GM23338 (cell line): Measurements from ENCODE around the gene UCN3. TPM values are rescaled to one million over a fixed set of nuclear protein-coding genes. Genes with fewer than 3 reads are reported as not detected.

Experiments used
- ATAC-seq: fragments of 200-7000 bp; cut with Tn5 transposase; 3 replicates; pipeline ENCODE4 v1.9.1; 2020
- DNase-seq: peaks from one replicate; pipeline ENCODE4 v3.0.0-alpha.2; 2015; ENCODE audit warnings: low spot score
- H2AFZ ChIP-seq: fragments of 200-600 bp; sonication (generic); 2 replicates; pipeline ENCODE4 v1.8.0; 2016; ENCODE audit warnings: antibody characterized with exemption, mild to moderate bottlenecking, moderate library complexity
- H3F3A ChIP-seq: fragments of 200-600 bp; sonication (generic); replicated peaks from 2 replicates; pipeline ENCODE4 v1.8.0; 2017; ENCODE audit warnings: antibody characterized with exemption, mixed run types, low read depth
- H3K27ac ChIP-seq: fragments of 200-600 bp; sonication (generic); 2 replicates; pipeline ENCODE4 v1.6.1; 2016; ENCODE audit warnings: low read depth
- H3K27me3 ChIP-seq: fragments of 200-600 bp; sonication (generic); 2 replicates; pipeline ENCODE4 v1.8.0; 2016; ENCODE audit warnings: mild to moderate bottlenecking, mixed run types, moderate library complexity; ENCODE audit not compliant: insufficient read depth
- H3K36me3 ChIP-seq: fragments of 200-600 bp; sonication (generic); 2 replicates; pipeline ENCODE4 v1.8.0; 2016; ENCODE audit warnings: mild to moderate bottlenecking; ENCODE audit not compliant: insufficient read depth
- H3K4me1 ChIP-seq: fragments of 200-600 bp; sonication (generic); 2 replicates; pipeline ENCODE4 v1.8.0; 2016; ENCODE audit warnings: mild to moderate bottlenecking, moderate library complexity; ENCODE audit not compliant: insufficient read depth
- H3K4me2 ChIP-seq: fragments of 200-600 bp; sonication (generic); 2 replicates; pipeline ENCODE4 v1.7.1; 2017; ENCODE audit warnings: mixed run types
- H3K4me3 ChIP-seq: fragments of 200-600 bp; sonication (generic); 2 replicates; pipeline ENCODE4 v1.6.1; 2016; ENCODE audit warnings: mixed run types
- H3K79me2 ChIP-seq: fragments of 200-600 bp; sonication (generic); replicated peaks from 2 replicates; pipeline ENCODE4 v1.8.0; 2017; ENCODE audit warnings: mild to moderate bottlenecking; ENCODE audit not compliant: insufficient read depth
- H3K9me2 ChIP-seq: fragments of 200-600 bp; sonication (generic); 2 replicates; pipeline ENCODE4 v1.8.0; 2017; ENCODE audit not compliant: insufficient read depth
- H4K20me1 ChIP-seq: fragments of 200-600 bp; sonication (generic); replicated peaks from 2 replicates; pipeline ENCODE4 v1.8.0; 2017; ENCODE audit warnings: mild to moderate bottlenecking; ENCODE audit not compliant: insufficient read depth
- H3K27ac Mint-ChIP-seq: 2 replicates; pipeline ENCODE4 v1.8.0; 2020; ENCODE audit warnings: inconsistent platforms, mild to moderate bottlenecking, moderate library complexity, mixed read lengths
- H3K27me3 Mint-ChIP-seq: 3 replicates; pipeline ENCODE4 v1.8.0; 2022; ENCODE audit warnings: low read depth, mild to moderate bottlenecking, moderate library complexity, mixed read lengths, inconsistent platforms; ENCODE audit not compliant: insufficient read depth, poor library complexity
- H3K36me3 Mint-ChIP-seq: 3 replicates; pipeline ENCODE4 v1.8.0; 2021; ENCODE audit warnings: low read depth, mild to moderate bottlenecking, inconsistent platforms, moderate library complexity, mixed read lengths
- H3K4me1 Mint-ChIP-seq: 3 replicates; pipeline ENCODE4 v1.8.0; 2020; ENCODE audit warnings: mild to moderate bottlenecking, inconsistent platforms, mixed read lengths
- H3K4me3 Mint-ChIP-seq: 3 replicates; pipeline ENCODE4 v1.8.0; 2021; ENCODE audit warnings: moderate library complexity, mild to moderate bottlenecking, inconsistent platforms, mixed read lengths
- H3K9me3 Mint-ChIP-seq: 3 replicates; pipeline ENCODE4 v1.8.0; 2020; ENCODE audit warnings: moderate library complexity, mild to moderate bottlenecking, inconsistent platforms, mixed read lengths
- CTCF ChIP-seq, 2 experiments: fragments of 200-600 bp in 1 of 2; sonication (generic) in 1 of 2; conservative IDR thresholded peaks; 2 replicates each; pipeline versions ENCODE4 v1.5.1 to v1.6.1; 2016 to 2017; ENCODE audit warnings: antibody characterized with exemption in 2 of 2, low read depth in 2 of 2, mild to moderate bottlenecking in 2 of 2, moderate library complexity in 1 of 2
- ETS1 ChIP-seq: IDR thresholded peaks from 2 replicates; pipeline ENCODE4 v1.6.1; 2016; ENCODE audit warnings: antibody characterized with exemption
- EZH2 ChIP-seq: fragments of 200-600 bp; sonication (generic); IDR thresholded peaks from one replicate; pipeline ENCODE4 v1.8.0; 2017; ENCODE audit warnings: antibody characterized with exemption, mild to moderate bottlenecking, low read depth; ENCODE audit not compliant: unreplicated experiment
- EZH2phosphoT487 ChIP-seq: fragments of 200-600 bp; sonication (generic); IDR thresholded peaks from one replicate; pipeline ENCODE4 v1.8.1; 2018; ENCODE audit warnings: antibody characterized with exemption; ENCODE audit not compliant: unreplicated experiment
- JUNB ChIP-seq: IDR thresholded peaks from one replicate; pipeline ENCODE4 v1.6.1; 2016; ENCODE audit warnings: antibody characterized with exemption; ENCODE audit not compliant: unreplicated experiment
- NANOG ChIP-seq: IDR thresholded peaks from 2 replicates; pipeline ENCODE4 v1.6.1; 2016; ENCODE audit warnings: antibody characterized with exemption, borderline replicate concordance
- REST ChIP-seq: IDR thresholded peaks from one replicate; pipeline ENCODE4 v1.6.1; 2018; ENCODE audit warnings: antibody characterized with exemption; ENCODE audit not compliant: unreplicated experiment
- ZNF114 ChIP-seq: fragments of 250-450 bp; sonication (Bioruptor Pico); IDR thresholded peaks from 2 replicates; pipeline ENCODE4 v1.5.0; 2020; ENCODE audit warnings: mild to moderate bottlenecking, moderate library complexity
- ZNF462 ChIP-seq: fragments of 250-450 bp; sonication (Bioruptor Pico); IDR thresholded peaks from 2 replicates; pipeline ENCODE4 v1.5.0; 2020; ENCODE audit warnings: mild to moderate bottlenecking, moderate library complexity
- polyA plus RNA-seq: library from polyadenylated mRNA; unstranded; fragments of >200 nt; fragmentation: Nextera tagmentation; extraction: Ambion mirVana; gene quantifications from 2 replicates; pipeline ENCODE4 v1.2.1, GENCODE V29; 2016
- total RNA-seq: library from RNA; depleted of rRNA; stranded (reverse); fragments of >200 nt; shearing (Covaris generic); gene quantifications from 2 replicates; pipeline ENCODE4 v1.2.3, GENCODE V29; 2014

Gene UCN3
- total and polyA plus RNA-seq, 2 experiments from 2014 or later: not detected

- no peak overlapping the region for H2AFZ ChIP-seq
- no peaks in the 10 kb centered on the region for H3K27me3 ChIP-seq
- peaks cover 43% of the 10 kb centered on the region for H3K4me1 ChIP-seq
- no peaks in the 10 kb centered on the region for H3K27me3 Mint-ChIP-seq
- H3F3A ChIP-seq: no peaks in the 10 kb centered on the region
- H3K4me2 ChIP-seq: peak overlapping the region; percentile 74
- peaks cover 26% of the 10 kb centered on the region for H3K4me1 Mint-ChIP-seq
- DNase-seq (peak; percentile 52), ATAC-seq (peak; percentile 14)
- peaks cover 53% of the 10 kb centered on the region for H3K79me2 ChIP-seq
- H3K4me3 Mint-ChIP-seq: no peak overlapping the region
- H3K36me3 Mint-ChIP-seq: no peaks in the 10 kb centered on the region; the same call in 2 of the 3 replicates
- 0 out of 2 replicates have a peak, but pooled peaks cover 15% of the 10 kb centered on the region for H4K20me1 ChIP-seq
- H3K9me2 ChIP-seq: no peaks in the 10 kb centered on the region
- no peak overlapping the region for H3K27ac ChIP-seq
- TF ChIP-seq ETS1 (no peak), EZH2 (no peak), ZNF114 (CRISPR knock-in tag) (no peak), CTCF (conservative IDR thresholded peaks at IDR 0.05; ENCODE audit: low read depth in 2 of 2) (no peak), ZNF462 (CRISPR knock-in tag) (no peak), EZH2phosphoT487 (no peak), JUNB (no peak), NANOG (no peak), REST (no peak)
- peaks cover 5% of the 10 kb centered on the region; the same call in 1 of the 3 replicates for H3K9me3 Mint-ChIP-seq
- no peaks in the 10 kb centered on the region for H3K36me3 ChIP-seq
- H3K4me3 ChIP-seq: peak overlapping the region; percentile 82
- no peak overlapping the region for H3K27ac Mint-ChIP-seq
These were observed 48.5 kb downstream of the UCN3 start for GRCh38 chr10:5413012-5413938.
